ENCODE results near the gene GSK3B.

The GSK3B gene

GRCh38 chr3:119861681-119862080 lies 232.6 kb downstream of the GSK3B start:
- H3K4me3 ChIP-seq (ENCODE audit: low read depth, low read length) = no peak overlapping the region
- H3K36me3 ChIP-seq = peaks cover 35% of the 10 kb centered on the region
- H3K27me3 ChIP-seq (ENCODE audit: insufficient read depth, low read depth, severe bottlenecking) = no peaks in the 10 kb centered on the region
- H3K27ac ChIP-seq = no peak overlapping the region
- no peak for TF ChIP-seq CTCF (IDR thresholded peaks at IDR 0.05; ENCODE audit: low read depth, low read length)
- H3K9me3 ChIP-seq (ENCODE audit: severe bottlenecking) = no peaks in the 10 kb centered on the region
- no peak for DNase-seq

- H3K27me3 ChIP-seq (ENCODE audit: insufficient read depth, low read depth, severe bottlenecking) = no peaks in the 10 kb centered on the region
- H3K9me3 ChIP-seq (ENCODE audit: severe bottlenecking) = no peaks in the 10 kb centered on the region
- H3K4me3 ChIP-seq (ENCODE audit: low read depth, low read length) = no peak overlapping the region
- H3K27ac ChIP-seq = no peak overlapping the region
- no peak for DNase-seq
- TF ChIP-seq CTCF (IDR thresholded peaks at IDR 0.05; ENCODE audit: low read depth, low read length) = no peak
- H3K36me3 ChIP-seq = peaks cover 44% of the 10 kb centered on the region
Measured at GRCh38 chr3:119859728-119860127, 234.5 kb downstream of the GSK3B start.

- peaks cover 44% of the 10 kb centered on the region for H3K36me3 ChIP-seq
- no peak for DNase-seq
- H3K27ac ChIP-seq = no peak overlapping the region
- H3K4me3 ChIP-seq (ENCODE audit: low read depth, low read length) = no peak overlapping the region
- no peak for TF ChIP-seq CTCF (IDR thresholded peaks at IDR 0.05; ENCODE audit: low read depth, low read length)
- H3K9me3 ChIP-seq (ENCODE audit: severe bottlenecking) = no peaks in the 10 kb centered on the region
- no peaks in the 10 kb centered on the region for H3K27me3 ChIP-seq (ENCODE audit: insufficient read depth, low read depth, severe bottlenecking)
Measured at GRCh38 chr3:119858957-119859356, 235.3 kb downstream of the GSK3B start.

GRCh38 chr3:119856695-119857094 lies 237.6 kb downstream of the GSK3B start:
- no peak for DNase-seq
- no peak for TF ChIP-seq CTCF (IDR thresholded peaks at IDR 0.05; ENCODE audit: low read depth, low read length)
- Histone ChIP-seq H3K27ac (no peak overlapping the region), H3K27me3 (ENCODE audit: insufficient read depth, low read depth, severe bottlenecking) (no peaks in the 10 kb centered on the region), H3K9me3 (ENCODE audit: severe bottlenecking) (no peaks in the 10 kb centered on the region), H3K4me3 (ENCODE audit: low read depth, low read length) (no peak overlapping the region), H3K36me3 (peaks cover 32% of the 10 kb centered on the region)

- H3K9me3 ChIP-seq (ENCODE audit: severe bottlenecking) = no peaks in the 10 kb centered on the region
- peaks cover 2% of the 10 kb centered on the region; the same call in 1 of the 2 replicates for H3K36me3 ChIP-seq
- DNase-seq = no peak
- H3K4me3 ChIP-seq (ENCODE audit: low read depth, low read length) = no peak overlapping the region
- TF ChIP-seq CTCF (IDR thresholded peaks at IDR 0.05; ENCODE audit: low read depth, low read length) = no peak
- H3K27ac ChIP-seq = no peak overlapping the region
- no peaks in the 10 kb centered on the region for H3K27me3 ChIP-seq (ENCODE audit: insufficient read depth, low read depth, severe bottlenecking)
Measured at GRCh38 chr3:119849126-119849525, 245.1 kb downstream of the GSK3B start.

- Histone ChIP-seq H3K27ac (no peak overlapping the region), H3K36me3 (peaks cover 12% of the 10 kb centered on the region), H3K9me3 (ENCODE audit: severe bottlenecking) (no peaks in the 10 kb centered on the region), H3K27me3 (ENCODE audit: insufficient read depth, low read depth, severe bottlenecking) (no peaks in the 10 kb centered on the region), H3K4me3 (ENCODE audit: low read depth, low read length) (no peak overlapping the region)
- no peak for TF ChIP-seq CTCF (IDR thresholded peaks at IDR 0.05; ENCODE audit: low read depth, low read length)
- DNase-seq = no peak
Measured at GRCh38 chr3:119841808-119842471, 252.3 kb downstream of the GSK3B start.

Measured in WERI-Rb-1 (cell line).